ENCODE data around the gene MTARC1.

MTARC1 gene

GRCh38 chr1:220809187-220809550 lies 22.5 kb downstream of the MTARC1 start:
- no peaks in the 10 kb centered on the region for H3K4me1 Mint-ChIP-seq
- H3K36me3 Mint-ChIP-seq = no peaks in the 10 kb centered on the region
- DNase-seq (ENCODE audit: low spot score in 2 of 2) (no peak), ATAC-seq (no peak)
- no peak overlapping the region for H3K27ac Mint-ChIP-seq
- no peaks in the 10 kb centered on the region for H3K9me3 Mint-ChIP-seq
- no peak overlapping the region for H3K4me3 Mint-ChIP-seq

GRCh38 chr1:220809704-220810103 lies 23.0 kb downstream of the MTARC1 start:
- Mint-ChIP-seq H3K27ac (no peak overlapping the region), H3K9me3 (no peaks in the 10 kb centered on the region), H3K4me3 (no peak overlapping the region), H3K36me3 (no peaks in the 10 kb centered on the region), H3K4me1 (no peaks in the 10 kb centered on the region)
- DNase-seq (ENCODE audit: low spot score in 2 of 2) (no peak), ATAC-seq (no peak)

- ATAC-seq (peak; percentile 72), DNase-seq (ENCODE audit: low spot score in 2 of 2) (peak; percentile 32 to 73)
- H3K27ac Mint-ChIP-seq = no peak overlapping the region
- no peaks in the 10 kb centered on the region for H3K9me3 Mint-ChIP-seq
- H3K4me1 Mint-ChIP-seq = no peaks in the 10 kb centered on the region
- H3K4me3 Mint-ChIP-seq = peak overlapping the region; percentile 14
- no peaks in the 10 kb centered on the region for H3K36me3 Mint-ChIP-seq
These were observed 23.5 kb downstream of the MTARC1 start for GRCh38 chr1:220810179-220810653.

DNA sequence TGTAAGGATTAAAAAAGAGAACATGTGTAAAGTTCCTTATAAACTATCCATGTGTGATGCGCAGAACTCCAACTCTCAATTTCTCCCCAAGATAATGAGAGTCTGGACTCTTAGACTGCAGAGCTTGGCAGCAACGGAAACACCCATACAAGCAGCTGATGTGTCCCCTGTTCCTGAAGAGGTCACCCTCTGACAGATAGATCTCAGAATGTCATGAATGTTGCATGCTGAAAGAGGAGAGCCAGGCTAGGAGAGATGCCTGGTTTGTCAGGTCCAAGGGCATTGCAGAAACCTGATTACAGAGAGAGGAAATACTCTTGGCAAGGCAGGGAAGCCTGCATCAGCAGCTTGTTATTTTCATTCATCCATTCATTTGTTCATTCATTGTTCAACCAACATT lies 24.2 kb downstream of the MTARC1 start:
- H3K27ac Mint-ChIP-seq = no peak overlapping the region
- ATAC-seq (no peak), DNase-seq (ENCODE audit: low spot score in 2 of 2) (no peak)
- no peaks in the 10 kb centered on the region for H3K4me1 Mint-ChIP-seq
- no peaks in the 10 kb centered on the region for H3K9me3 Mint-ChIP-seq
- H3K36me3 Mint-ChIP-seq = no peaks in the 10 kb centered on the region
- no peak overlapping the region for H3K4me3 Mint-ChIP-seq

GRCh38 chr1:220811695-220812094 lies 25.0 kb downstream of the MTARC1 start:
- no peak overlapping the region for H3K4me3 Mint-ChIP-seq
- DNase-seq (ENCODE audit: low spot score in 2 of 2) (no peak), ATAC-seq (no peak)
- H3K36me3 Mint-ChIP-seq = no peaks in the 10 kb centered on the region
- H3K27ac Mint-ChIP-seq = no peak overlapping the region
- H3K9me3 Mint-ChIP-seq = no peaks in the 10 kb centered on the region
- H3K4me1 Mint-ChIP-seq = no peaks in the 10 kb centered on the region

- H3K27ac Mint-ChIP-seq = no peak overlapping the region
- H3K36me3 Mint-ChIP-seq = no peaks in the 10 kb centered on the region
- no peaks in the 10 kb centered on the region for H3K4me1 Mint-ChIP-seq
- ATAC-seq = no peak
- H3K9me3 Mint-ChIP-seq = no peaks in the 10 kb centered on the region
- DNase-seq (ENCODE audit: low spot score in 2 of 2) = no peak
- H3K4me3 Mint-ChIP-seq = no peak overlapping the region
These were observed 25.6 kb downstream of the MTARC1 start for GRCh38 chr1:220812308-220812707.

- no peaks in the 10 kb centered on the region for H3K36me3 Mint-ChIP-seq
- H3K4me1 Mint-ChIP-seq = no peaks in the 10 kb centered on the region
- ATAC-seq (no peak), DNase-seq (ENCODE audit: low spot score in 2 of 2) (no peak)
- no peak overlapping the region for H3K27ac Mint-ChIP-seq
- H3K9me3 Mint-ChIP-seq = no peaks in the 10 kb centered on the region
- H3K4me3 Mint-ChIP-seq = no peak overlapping the region
These were observed 26.3 kb downstream of the MTARC1 start for GRCh38 chr1:220813013-220813412.

DNA sequence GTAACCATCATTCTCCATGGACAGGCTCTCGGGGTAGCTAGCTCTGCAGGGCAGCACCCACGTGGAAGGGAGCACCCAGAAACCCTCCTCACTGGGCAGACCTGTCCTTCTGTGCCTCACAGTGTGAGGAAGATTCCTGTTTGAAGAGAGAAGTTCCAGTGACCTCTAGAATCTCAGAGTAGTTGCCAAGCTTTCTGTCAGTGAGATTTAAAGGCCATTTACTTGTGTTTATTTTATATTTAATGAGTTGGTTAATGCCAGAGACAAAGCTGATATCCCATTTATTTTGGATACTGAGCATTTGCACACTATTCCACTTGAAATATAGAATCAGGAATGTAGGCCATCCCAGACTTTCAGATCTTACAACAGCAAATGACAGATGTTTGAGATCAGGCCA lies 28.7 kb downstream of the MTARC1 start:
- no peak overlapping the region for H3K27ac Mint-ChIP-seq
- no peaks in the 10 kb centered on the region for H3K36me3 Mint-ChIP-seq
- ATAC-seq (no peak), DNase-seq (ENCODE audit: low spot score in 2 of 2) (no peak)
- no peaks in the 10 kb centered on the region for H3K9me3 Mint-ChIP-seq
- no peaks in the 10 kb centered on the region for H3K4me1 Mint-ChIP-seq
- no peak overlapping the region for H3K4me3 Mint-ChIP-seq

GRCh38 chr1:220817907-220818306 lies 31.2 kb downstream of the MTARC1 start:
- Mint-ChIP-seq H3K4me1 (no peaks in the 10 kb centered on the region), H3K4me3 (no peak overlapping the region), H3K27ac (no peak overlapping the region), H3K36me3 (no peaks in the 10 kb centered on the region), H3K9me3 (no peaks in the 10 kb centered on the region)
- DNase-seq (ENCODE audit: low spot score in 2 of 2) = no peak
- ATAC-seq = no peak

GRCh38 chr1:220818421-220819173 lies 31.9 kb downstream of the MTARC1 start:
- Mint-ChIP-seq H3K4me1 (no peaks in the 10 kb centered on the region), H3K9me3 (peaks cover 2% of the 10 kb centered on the region), H3K27ac (no peak overlapping the region), H3K36me3 (no peaks in the 10 kb centered on the region), H3K4me3 (no peak overlapping the region)
- DNase-seq (ENCODE audit: low spot score in 2 of 2) (no peak), ATAC-seq (no peak)

DNA sequence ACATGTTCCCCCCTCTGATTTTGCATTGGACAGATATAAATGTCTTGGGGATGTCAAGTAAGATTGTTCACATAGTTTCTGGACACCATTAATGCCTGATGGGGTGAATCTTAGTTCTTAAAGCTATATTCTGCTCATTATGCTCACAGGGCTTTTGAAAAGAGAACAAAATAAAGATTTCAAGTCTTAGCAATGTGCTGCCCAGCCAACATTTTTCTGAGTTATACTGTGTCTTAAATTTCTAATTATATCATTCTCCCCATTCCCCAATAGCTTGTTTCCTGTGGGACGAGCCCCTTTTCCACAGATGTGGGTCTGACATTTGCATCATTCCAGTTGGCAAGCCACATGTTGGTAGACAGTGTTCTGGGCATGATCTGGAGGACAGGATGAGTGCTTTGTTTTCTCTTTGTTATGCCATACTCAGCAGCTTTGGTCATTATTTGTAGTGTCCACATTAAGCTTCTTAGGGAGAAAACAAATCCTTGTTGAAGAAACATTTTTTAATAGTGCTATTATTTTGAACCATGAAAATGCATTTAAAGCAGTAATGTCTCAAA lies 32.8 kb downstream of the MTARC1 start:
- ATAC-seq = no peak
- no peaks in the 10 kb centered on the region for H3K36me3 Mint-ChIP-seq
- H3K4me1 Mint-ChIP-seq = no peaks in the 10 kb centered on the region
- peaks cover 2% of the 10 kb centered on the region for H3K9me3 Mint-ChIP-seq
- no peak overlapping the region for H3K4me3 Mint-ChIP-seq
- DNase-seq (ENCODE audit: low spot score in 2 of 2) = no peak
- no peak overlapping the region for H3K27ac Mint-ChIP-seq

DNA sequence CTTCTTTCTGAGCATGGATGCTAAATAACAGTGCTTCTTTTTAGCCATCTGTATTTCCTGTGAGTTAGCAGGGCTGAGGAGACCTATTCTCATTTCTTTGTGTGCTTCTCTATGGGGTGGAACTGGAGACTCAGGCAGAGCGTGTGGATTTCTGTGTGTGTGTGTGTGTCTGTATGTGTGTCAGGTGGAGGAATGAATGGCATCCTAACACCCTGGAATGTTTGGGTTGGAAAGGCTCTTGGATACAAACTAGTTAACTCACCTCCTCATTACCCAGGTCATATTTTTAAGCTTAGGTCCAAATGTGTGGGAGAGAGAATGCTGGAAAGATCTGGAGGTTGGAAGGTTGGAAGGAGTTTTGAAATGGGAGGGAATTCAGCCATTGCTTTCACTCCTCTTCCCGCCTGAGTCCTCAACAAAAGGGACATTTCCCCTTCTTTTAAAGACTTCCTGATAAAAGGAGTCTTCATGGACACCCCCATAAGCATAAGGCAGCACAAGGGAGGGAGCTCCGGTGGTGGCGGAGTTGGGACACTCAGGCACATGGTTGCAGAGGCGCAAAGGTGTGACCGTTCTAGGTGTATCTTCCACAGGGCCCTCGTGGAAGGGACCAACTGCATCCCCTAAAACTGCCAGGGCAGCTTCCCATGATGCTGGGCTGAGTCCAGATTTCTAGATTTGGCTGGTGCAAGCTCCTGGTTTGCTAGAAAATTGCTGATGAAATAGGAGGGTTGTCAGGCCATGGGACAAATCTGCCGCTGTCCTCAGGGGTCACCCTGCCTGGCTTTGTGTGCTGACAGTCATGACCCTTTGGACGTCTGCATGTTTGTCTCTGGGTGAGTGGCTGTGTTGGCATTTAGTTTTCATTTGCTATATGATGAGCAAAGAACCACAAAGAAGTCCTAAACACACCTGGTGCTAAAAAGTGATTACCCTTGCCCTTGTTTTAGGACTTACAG lies 37.6 kb downstream of the MTARC1 start:
- H3K4me3 Mint-ChIP-seq = no peak overlapping the region
- H3K9me3 Mint-ChIP-seq = peaks cover 2% of the 10 kb centered on the region
- H3K4me1 Mint-ChIP-seq = no peaks in the 10 kb centered on the region

GRCh38 chr1:220825819-220826551 lies 39.3 kb downstream of the MTARC1 start:
- ATAC-seq (no peak), DNase-seq (ENCODE audit: low spot score in 2 of 2) (peak in 1 of 2 donors; percentile 22)
- no peak overlapping the region for H3K4me3 Mint-ChIP-seq
- no peak overlapping the region for H3K27ac Mint-ChIP-seq
- no peaks in the 10 kb centered on the region for H3K4me1 Mint-ChIP-seq
- H3K36me3 Mint-ChIP-seq = no peaks in the 10 kb centered on the region
- H3K9me3 Mint-ChIP-seq = peaks cover 2% of the 10 kb centered on the region

More for the DNA sequence above, 37.6 kb downstream of the MTARC1 start:
- ATAC-seq (no peak), DNase-seq (ENCODE audit: low spot score in 2 of 2) (peak in 1 of 2 donors; percentile 30)
- Mint-ChIP-seq H3K27ac (no peak overlapping the region), H3K36me3 (no peaks in the 10 kb centered on the region)

DNA sequence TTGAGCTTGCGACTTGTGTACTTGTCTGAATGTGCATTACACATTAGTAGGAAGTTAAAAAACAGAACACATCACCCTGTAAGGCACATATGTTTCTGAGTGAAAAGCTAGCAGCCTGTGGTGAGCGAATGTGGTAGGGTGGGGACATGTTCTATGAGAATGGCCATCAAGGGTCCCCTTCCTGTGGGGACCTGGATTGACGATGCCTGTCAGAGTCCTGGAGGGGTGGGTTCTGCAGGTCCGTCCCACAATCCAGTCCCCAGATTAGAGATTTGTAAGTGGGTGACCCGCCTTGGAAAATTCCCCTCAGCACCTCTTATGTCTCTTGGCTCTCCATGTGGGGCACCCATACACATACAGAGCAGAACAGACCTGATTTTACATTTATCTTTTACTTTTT lies 40.0 kb downstream of the MTARC1 start:
- DNase-seq (ENCODE audit: low spot score in 2 of 2) (no peak), ATAC-seq (no peak)
- no peaks in the 10 kb centered on the region for H3K4me1 Mint-ChIP-seq
- peaks cover 2% of the 10 kb centered on the region for H3K9me3 Mint-ChIP-seq
- H3K27ac Mint-ChIP-seq = no peak overlapping the region
- H3K4me3 Mint-ChIP-seq = no peak overlapping the region
- no peaks in the 10 kb centered on the region for H3K36me3 Mint-ChIP-seq
